Tibial nerve (tissue), 3 donors: Measurements from ENCODE around the gene DISP2.

Source experiments
- POLR2A ChIP-seq, 2 donors: fragments of 450-650 bp; IDR thresholded peaks; one replicate each; pipeline ENCODE4 v1.6.1; 2017; ENCODE audit warnings: antibody characterized with exemption in 2 of 2, mild to moderate bottlenecking in 2 of 2, moderate library complexity in 2 of 2
- TF ChIP-seq, protein P1 (sequence below), 5 experiments: fragments of 200-600 bp in 3 of 5; fragments of 450-650 bp in 2 of 5; sonication (generic) in 3 of 5; IDR thresholded peaks; one replicate each; pipeline ENCODE4 v1.5.1; 2016 to 2019; ENCODE audit warnings: antibody characterized with exemption in 5 of 5, mild to moderate bottlenecking in 3 of 5, moderate library complexity in 2 of 5

DNA sequence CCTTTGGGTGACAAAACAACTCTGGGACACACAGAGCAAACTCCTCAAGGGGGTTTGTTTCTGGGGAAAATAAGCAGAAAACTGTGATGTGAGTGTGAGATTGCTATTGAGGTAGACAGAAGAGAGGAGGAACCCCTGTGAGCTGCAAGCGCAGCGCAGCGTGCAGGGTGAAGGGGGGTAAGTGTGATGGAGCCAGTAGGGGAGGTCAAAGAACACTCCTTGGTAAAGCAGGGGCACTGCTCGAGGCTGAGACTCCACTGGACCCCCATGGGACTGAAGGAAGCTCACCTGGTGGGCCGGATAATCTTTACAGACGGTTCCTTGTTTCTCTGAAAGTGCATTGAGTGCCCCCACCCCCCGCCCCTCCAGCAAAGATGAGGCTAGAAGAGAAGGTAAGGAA lies 27.0 kb upstream of the DISP2 start:
- TF ChIP-seq, protein P1, sequence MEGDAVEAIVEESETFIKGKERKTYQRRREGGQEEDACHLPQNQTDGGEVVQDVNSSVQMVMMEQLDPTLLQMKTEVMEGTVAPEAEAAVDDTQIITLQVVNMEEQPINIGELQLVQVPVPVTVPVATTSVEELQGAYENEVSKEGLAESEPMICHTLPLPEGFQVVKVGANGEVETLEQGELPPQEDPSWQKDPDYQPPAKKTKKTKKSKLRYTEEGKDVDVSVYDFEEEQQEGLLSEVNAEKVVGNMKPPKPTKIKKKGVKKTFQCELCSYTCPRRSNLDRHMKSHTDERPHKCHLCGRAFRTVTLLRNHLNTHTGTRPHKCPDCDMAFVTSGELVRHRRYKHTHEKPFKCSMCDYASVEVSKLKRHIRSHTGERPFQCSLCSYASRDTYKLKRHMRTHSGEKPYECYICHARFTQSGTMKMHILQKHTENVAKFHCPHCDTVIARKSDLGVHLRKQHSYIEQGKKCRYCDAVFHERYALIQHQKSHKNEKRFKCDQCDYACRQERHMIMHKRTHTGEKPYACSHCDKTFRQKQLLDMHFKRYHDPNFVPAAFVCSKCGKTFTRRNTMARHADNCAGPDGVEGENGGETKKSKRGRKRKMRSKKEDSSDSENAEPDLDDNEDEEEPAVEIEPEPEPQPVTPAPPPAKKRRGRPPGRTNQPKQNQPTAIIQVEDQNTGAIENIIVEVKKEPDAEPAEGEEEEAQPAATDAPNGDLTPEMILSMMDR (IDR thresholded peaks at IDR 0.05): no peak
- no peak for TF ChIP-seq POLR2A (IDR thresholded peaks at IDR 0.05)
